HG03354 (cell line): ENCODE results near the gene KLHL34.

Experiments used
- ATAC-seq: cut with Tn5 transposase; IDR thresholded peaks from one replicate; pipeline ENCODE4 v1.9.1; 2021; ENCODE audit warnings: mild to moderate bottlenecking; ENCODE audit not compliant: unreplicated experiment, poor library complexity, severe bottlenecking

Gene KLHL34, protein sequence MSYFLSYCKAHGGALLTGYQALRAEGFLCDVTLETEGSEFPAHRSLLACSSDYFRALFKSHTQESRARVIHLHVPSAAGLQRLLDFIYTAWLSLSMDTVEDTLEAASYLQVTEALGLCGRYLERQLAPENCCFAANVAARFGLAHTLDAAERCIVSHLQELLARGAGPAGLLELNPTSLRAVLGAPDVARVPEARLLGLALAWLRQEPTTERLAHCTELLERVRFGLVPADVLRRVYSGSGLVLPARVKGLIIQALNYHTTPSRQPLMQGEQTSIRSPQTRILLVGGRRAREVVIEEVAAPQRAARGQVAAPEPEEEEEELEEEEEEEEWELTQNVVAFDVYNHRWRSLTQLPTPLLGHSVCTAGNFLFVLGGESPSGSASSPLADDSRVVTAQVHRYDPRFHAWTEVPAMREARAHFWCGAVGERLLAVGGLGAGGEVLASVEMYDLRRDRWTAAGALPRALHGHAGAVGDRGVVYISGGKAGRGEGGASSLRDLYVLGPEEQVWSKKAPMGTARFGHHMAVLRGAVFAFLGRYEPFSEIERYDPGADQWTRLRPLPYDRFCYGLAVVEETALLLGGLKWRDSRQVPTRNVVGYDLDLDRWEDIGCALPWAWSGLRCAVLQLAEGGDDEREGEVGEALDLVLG

GRCh38 chrX:21658152-21658737 is at the start of gene KLHL34:
Gene KLHL34, minus strand, starts transcription at chrX:21658330. Its CDS starts 542 bp downstream, at chrX:21657788.
- ATAC-seq, result no peak

DNA sequence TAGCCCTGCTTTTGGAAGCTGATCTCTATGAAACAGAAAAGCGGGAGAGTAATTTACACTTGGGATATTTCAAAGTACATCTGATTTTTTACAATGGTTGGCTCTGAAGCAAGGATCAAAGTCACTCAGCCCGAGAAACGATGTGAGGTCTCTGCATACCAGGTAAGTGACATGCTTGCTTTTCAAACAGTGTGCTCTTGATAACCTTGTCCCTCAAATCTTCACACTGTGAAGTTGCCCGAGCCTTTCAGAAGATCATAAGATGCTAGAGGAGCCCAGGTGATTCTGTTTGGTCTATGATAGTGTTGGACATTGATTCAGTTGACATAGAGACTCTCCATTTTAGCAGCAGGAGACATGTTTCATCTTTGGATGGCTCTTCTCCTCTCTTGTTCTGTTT is 47.1 kb upstream of the KLHL34 start:
- ATAC-seq, result no peak

- ATAC-seq, result no peak
Observed at GRCh38 chrX:21702725-21703124, 44.6 kb upstream of the KLHL34 start.

GRCh38 chrX:21700967-21701366 is 42.8 kb upstream of the KLHL34 start:
- ATAC-seq, result no peak

- ATAC-seq, result no peak
Observed at GRCh38 chrX:21700275-21700674, 42.1 kb upstream of the KLHL34 start.

DNA sequence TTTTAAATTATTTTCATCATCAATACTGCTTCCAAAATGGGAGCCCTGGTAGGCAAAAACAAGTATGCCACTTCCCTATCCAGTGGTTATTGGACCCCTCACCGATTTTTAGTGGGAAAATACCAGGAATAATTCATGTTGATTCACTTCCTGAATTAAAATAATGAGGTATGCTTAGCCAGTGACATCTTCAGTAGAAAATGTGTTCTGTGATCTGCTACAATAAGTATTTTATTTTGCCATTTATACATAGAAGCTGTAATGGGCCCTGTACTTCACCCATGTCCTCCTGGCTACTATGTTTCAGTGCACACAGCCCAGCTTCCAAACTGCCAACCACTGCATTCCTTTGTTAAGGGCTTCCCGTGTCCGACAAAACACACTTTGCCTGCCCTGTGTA is 41.0 kb upstream of the KLHL34 start:
- no peak for ATAC-seq

DNA sequence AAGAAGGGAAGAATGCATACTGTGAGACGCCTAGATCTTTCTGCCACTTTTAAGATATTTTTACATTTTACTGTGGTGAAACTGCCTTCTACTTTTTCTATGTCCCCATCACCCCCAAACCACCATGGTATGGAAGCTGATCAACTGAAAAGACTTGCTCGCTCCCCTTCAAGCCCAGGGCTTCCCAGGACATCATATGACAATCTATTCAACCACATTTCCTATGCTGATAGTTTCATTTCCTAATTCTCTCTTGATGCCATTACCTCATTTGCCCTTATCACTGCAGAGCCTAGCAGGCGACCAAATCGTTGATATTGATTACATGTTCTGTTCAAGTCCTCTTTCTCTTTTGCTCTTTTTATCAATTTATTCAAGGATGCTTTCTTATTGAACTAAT is 40.1 kb upstream of the KLHL34 start:
- ATAC-seq, result no peak

DNA sequence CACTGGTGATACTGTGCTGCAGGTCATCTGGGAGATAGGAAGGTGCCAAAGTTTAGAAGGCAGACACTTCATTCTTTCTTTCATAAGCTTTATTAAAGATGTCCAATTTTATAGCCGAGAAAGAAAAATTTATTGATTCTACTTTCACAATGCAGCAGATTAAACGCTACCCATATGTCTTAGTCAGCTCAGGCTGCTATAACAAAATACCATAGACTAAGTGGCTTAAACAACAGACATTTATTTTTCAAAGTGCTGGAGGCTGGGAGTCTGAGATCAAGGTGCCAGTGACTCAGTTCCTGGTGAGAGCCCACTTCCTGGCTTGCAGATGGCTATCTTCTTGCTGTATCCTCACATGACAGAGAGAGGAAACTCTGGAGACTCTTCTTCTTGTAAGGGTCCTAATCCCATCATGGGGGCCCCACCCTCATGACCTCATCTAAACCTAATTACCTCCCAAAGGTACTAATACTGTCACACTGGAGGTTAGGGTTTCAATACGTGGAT is 33.4 kb upstream of the KLHL34 start:
- ATAC-seq, result no peak

DNA sequence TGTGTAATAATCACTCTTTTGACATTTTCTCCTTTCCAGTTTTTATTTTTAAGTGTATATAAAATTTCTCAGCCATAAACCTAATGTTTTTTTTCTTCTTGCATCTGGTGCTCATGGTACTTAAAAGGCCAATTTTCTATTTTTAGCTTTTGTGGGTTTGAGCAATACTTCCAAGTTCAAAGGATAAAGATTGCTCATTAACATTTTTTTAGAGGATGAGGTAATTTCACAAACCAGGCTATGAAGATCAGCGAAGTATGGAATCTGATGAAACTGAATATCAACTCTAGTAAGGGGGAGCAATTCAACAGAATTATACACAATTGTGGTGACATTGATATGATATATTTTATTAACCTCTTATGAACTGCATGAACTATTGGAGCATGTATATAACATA is 25.8 kb upstream of the KLHL34 start:
- ATAC-seq, result no peak

GRCh38 chrX:21678048-21678612 is 20.0 kb upstream of the KLHL34 start:
- ATAC-seq, result no peak

- ATAC-seq, result no peak
Observed at GRCh38 chrX:21675931-21676330, 17.8 kb upstream of the KLHL34 start.

DNA sequence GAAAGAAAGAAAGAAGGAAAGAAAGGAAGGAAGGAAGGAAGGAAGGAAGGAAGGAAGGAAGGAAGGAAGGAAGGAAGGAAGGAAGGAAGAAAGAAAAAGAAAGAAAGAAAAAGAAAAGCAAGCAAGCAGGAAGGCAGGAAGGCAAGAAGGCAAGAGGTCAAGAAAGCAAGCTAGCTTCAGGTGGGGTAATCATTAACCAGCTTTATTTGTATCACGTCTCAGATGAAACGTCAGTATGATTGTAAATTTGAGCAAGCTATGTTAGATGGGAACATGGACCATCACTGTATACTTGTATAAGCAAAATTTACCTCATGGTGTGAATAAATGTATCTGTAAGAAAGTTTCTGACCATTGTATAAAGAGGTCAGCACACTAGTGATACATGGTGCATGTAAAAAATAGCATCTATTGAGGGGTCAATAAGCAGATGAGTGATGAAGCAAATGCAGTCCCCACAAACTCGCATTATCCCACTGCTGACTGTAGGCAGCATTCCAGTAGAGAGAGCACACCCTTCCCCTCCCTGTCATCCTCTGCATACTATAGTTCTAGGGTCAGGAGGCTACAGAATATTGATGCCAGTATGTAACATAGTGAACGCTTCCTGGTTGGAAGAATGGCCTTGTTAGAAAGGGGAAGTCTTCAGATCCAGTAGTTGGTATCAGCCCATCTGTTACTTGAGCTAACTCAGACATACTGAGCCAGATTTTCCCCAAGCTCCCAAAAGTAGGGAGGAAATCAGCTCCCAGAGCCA is 16.5 kb upstream of the KLHL34 start:
- ATAC-seq, result no peak

- ATAC-seq, result no peak
Observed at GRCh38 chrX:21666679-21667078, 8.5 kb upstream of the KLHL34 start.

GRCh38 chrX:21666252-21666651 is 8.1 kb upstream of the KLHL34 start:
- no peak for ATAC-seq

DNA sequence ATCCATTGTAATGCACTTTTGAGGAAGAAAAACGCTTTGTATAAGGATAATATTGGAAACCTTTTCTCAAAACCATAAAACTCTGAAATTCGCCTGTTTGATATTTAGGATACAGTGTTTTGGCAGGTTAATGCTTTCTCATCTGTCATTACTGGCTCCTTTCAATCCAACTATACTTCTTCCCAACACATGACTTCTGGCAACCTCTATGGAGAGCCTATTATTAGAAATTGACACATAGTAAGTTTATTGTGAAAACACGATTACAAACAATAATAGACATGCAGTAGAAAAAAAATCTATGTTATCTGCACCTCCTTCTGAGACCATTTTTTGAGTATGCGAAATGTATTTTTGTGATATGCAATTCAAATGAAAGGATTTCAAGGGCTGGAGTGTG is 4.6 kb upstream of the KLHL34 start:
- no peak for ATAC-seq

DNA sequence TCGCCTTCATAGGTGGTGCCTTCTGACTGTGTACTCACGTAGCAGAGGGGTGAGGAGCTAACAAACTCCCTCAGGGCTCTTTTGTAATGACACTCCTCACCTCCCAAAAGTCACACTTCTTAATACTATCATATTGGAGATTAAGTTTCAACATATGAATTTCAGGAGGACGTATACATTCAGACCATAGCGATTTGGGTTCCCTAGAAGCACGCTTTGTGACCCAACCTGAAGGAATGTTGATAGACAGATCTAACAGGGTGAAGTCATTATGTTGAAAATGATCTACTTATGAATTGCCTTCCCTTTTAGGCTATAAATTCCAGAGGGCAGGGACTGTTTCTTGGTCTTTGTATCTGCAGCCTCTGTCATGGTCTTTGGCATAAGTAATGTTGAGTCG is 3.2 kb upstream of the KLHL34 start:
- ATAC-seq, result no peak

GRCh38 chrX:21660156-21660555 is 2.0 kb upstream of the KLHL34 start:
- no peak for ATAC-seq

DNA sequence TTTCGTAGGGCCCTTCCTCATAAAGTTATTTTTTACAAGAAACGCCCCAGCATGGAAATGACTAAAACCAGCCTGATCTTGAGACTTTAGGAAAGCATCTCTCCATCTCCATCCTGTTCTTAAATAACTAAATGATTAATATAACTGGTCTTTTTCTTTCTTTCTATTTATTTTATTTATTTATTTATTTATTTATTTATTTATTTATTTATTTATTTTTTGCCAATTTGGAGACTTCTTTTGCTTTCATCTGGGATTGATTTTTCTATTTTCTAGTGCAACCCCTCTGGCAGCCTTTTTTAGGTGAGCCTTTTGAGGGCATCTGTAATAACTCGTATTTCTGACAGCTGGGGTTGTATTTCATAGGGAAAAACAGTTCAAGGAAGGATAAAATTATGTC is 1.2 kb upstream of the KLHL34 start:
- ATAC-seq, result no peak

DNA sequence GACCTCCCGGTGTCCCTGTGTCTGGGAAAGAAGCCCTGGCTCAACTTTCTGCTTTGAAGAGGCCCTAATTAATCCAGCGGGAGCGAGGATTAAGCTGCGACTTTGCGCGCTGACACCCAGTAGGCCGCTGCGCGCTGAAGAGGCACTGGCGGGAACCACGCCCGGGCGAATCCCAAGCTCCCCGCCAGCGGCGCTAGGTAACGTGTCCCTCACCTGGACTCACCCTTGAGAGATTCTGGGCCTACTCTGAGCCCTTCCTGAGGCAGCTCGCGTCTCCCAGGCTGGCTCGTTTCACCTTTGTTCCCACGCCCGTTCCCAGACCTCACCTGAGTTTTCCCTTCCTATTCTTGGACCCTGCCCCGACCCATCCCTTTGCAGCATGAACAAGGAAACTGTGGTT is 616 bp upstream of the KLHL34 start:
- ATAC-seq, result no peak
